ENCODE measurements around the gene STAT6.

DNA sequence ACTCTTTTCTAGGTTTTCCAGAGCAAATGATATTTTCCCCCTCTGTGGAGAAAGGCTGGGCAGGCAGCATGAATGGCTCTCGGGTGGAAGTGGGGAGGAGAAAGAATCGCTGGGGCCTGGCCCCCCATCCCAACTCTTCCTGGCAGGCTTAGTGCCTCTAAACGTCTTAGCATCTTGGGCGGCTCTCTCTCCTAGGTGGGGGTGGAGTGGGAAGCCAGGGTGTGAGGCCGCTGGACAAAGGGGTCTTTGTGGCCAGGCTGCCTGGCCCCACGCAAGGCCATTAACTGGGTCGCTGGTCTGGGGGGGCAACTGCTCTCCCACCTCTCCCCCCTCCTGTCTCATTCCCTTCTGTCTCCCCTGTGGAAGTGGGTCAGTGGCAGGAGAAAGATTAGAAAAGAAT is 31.6 kb upstream of the STAT6 start:
- TF ChIP-seq, protein P1, sequence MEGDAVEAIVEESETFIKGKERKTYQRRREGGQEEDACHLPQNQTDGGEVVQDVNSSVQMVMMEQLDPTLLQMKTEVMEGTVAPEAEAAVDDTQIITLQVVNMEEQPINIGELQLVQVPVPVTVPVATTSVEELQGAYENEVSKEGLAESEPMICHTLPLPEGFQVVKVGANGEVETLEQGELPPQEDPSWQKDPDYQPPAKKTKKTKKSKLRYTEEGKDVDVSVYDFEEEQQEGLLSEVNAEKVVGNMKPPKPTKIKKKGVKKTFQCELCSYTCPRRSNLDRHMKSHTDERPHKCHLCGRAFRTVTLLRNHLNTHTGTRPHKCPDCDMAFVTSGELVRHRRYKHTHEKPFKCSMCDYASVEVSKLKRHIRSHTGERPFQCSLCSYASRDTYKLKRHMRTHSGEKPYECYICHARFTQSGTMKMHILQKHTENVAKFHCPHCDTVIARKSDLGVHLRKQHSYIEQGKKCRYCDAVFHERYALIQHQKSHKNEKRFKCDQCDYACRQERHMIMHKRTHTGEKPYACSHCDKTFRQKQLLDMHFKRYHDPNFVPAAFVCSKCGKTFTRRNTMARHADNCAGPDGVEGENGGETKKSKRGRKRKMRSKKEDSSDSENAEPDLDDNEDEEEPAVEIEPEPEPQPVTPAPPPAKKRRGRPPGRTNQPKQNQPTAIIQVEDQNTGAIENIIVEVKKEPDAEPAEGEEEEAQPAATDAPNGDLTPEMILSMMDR (IDR thresholded peaks at IDR 0.05): no peak
- no peak for TF ChIP-seq EZH2 (IDR thresholded peaks at IDR 0.05; ENCODE audit: borderline replicate concordance, insufficient read depth, low read depth, low read length, poor library complexity, severe bottlenecking)

All from B cell (primary cell).